Fibroblast of skin of abdomen (primary cell): ENCODE measurements around the gene NUP210.
"Not testable (repeated sequence)": the region's sequence is repeated elsewhere in the genome, so short reads cannot be mapped to it uniquely, and the experiment has no call there.

ENCODE experiments used
- DNase-seq: peaks from one replicate; pipeline ENCODE4 v3.0.0-alpha.2; 2013

The NUP210 gene

DNA sequence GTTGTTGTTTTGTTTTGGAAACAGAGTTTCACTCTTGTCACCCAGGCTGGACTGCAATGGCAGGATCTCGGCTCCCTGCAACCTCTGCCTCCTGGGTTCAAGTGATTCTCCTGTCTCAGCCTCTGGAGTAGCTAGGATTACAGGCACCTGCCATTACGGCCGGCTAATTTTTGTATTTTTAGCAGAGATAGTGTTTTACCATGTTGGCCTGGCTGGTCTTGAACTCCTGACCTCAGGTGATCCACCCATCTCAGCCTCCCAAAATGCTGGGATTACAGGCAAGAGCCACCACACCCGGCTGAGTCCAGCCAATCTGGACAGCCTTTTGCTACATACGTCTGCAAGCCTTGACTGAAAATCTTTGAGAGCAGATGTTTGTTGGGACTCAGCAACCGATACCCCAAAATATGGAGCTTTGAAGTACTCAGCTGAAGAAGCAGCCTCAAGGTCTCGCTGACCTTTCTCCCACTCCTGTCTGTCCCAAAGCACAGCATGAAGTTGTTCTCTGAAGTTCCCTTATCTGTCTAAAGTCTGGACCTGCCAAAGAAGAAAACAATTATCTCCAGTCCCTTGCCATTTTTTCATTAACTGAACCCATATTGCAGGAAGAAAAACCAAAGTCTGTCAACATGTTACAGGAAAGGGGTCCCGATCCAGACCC, 9.6 kb upstream of the NUP210 start:
- DNase-seq = no peak

DNA sequence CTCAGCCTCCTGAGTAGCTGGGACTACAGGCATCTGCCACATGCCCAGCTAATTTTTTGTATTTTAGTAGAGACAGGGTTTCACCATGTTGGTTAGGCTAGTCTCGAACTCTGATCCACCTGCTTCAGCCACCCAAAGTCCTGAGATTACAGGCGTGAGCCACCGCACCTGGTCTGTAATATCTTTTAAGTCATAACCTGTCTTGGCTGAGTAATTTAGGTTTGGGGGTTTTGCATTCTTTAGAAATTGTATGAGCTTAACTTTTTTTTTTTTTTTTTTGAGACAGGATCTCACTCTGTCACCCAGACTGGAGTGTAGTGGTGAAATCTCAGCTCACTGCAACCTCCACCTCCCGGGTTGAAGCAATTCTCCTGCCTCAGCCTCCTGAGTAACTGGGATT, 8.6 kb upstream of the NUP210 start:
- not testable (repeated sequence) for DNase-seq

DNA sequence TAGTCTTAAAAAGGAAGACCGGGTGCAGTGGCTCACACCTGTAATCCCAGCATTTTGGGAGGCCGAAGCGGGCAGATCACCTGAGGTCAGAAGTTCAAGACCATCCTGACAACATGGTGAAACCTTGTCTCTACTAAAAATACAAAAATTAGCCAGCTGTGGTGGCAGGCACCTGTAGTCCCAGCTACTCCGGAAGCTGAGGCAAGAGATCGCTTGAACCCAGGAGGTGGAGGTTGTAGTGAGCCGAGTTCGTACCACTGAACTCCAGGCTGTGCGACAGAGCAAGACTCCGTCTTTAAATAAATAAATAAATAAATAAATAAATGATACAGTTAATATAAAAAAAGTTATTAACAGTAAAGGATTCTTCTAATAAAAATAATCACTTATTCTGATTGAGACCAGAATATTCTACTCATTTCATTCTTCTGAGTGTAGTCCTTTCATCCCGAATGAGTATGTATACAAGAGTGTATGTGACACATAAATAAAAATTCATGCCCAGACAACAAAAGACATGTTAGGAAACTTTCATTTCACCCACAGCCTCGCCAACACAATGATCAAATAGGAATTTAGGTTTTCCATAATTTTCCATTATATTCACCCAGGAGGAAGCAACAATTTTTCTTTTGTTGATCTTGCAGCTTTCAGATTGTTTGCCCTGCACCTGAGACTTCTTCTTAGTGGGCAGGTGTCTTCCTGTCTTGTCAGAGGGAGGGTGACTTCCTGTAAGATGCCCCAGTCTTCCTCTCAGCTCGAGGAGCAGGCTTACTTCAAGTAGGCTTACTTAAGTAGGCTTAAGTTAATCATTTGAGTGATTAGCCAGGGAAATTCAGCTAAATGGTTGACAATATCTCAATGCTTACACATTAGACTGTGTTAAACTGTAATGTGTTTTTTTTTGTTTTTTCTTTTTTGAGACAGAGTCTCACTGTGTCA, 7.8 kb upstream of the NUP210 start:
- no peak for DNase-seq

DNA sequence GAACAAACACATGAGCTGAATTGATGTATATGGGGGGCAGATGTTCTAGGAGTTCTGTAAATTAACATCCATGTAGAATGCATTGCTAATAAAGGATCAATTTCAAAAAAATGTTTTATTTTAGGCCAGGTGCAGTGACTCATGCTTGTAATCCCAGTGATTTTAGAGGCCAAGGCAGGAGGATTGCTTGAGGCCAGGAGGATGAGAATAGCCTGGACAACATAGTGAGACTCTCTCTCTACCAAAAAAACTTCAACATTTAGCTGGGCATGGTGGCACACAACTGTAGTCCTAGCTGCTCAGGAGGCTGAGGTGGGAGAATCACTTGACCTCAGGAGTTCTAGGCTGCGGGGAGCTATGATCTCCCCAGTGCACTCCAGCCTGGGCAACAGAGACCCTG, 6.5 kb upstream of the NUP210 start:
- DNase-seq = no peak

DNA sequence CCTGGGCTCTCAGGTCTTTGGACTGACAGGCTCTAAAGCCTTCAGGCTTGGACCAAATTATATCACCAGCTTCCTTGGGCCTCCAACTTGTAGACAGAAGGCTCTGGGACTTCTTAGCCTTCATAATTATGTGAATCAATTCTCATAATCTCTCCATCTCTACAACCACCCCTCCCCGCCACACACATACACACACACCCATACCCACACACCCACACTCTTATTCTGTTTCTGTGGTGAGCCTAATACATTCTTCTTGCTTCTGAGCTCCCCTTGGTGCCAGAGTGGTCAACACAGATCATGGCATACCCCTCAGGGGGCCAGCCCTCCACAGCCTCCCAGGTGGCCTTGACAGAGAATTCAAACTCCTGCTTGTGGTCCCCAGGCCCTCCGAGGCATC, 5.6 kb upstream of the NUP210 start:
- DNase-seq = no peak

DNA sequence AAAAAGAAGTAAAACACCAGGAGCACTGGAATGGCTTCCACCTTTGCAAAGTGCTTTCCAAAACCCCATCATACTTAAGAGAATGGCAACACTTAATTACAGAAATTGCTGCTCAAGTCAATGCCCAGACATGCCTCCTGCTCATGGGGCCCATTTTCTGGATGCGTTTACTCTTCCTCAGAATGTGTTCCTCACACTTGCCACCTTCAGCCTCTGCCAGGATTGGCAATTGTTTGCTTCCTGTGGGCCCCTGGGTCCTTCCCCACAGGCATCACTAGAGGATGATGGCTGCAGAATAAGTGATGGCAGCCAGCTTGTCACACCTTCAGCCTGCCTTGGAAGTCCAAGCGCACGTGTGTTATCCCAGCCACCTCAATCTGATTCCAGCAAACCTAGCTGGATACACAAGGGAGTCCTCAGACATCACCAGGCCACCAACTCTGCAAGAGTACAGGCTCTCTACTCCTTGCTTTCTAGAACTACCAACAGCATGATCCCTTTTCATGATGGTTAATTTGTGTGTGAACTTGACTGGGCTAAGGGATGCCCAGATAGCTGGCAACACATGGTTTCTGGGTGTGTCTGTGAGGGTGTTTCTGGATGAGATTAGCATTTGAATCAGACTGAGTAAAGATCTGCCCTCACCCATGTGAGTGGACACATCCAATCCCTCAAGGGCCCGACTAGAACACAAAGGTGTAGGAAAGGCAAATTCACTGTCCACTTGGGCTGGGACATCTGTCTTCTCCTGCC, 4.9 kb upstream of the NUP210 start:
- DNase-seq = no peak

DNA sequence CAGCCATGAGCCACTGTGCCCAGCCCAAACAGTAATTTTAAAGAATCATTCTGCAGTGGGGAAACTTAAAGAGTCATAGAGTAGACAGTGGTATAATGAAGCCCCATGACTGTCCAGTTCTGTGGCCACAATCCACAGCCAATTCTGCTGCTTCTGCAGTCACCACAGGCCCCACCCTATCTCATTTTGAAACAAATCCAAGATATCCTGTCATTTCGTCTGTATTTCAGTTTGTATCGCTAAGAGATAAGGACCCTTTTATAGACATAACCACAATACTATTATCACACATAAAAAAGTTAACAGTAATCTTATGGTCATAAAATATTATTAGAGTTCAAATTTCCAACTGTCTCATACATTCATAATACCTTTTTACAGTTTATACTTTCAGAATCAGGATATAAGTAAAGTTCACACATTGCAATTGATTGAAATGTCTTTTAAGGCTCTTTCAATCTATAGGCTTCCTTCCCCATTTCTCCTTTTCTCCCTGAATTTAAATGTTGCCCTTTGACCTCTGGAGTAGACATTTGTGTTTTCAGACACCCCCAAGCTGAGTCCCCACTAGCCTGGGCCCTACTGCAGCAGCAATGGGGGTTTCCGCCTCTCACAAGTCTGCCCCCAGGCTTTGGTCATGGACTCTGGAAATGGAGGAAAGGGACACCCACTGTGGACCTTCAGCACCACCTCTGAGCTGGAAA, 4.2 kb upstream of the NUP210 start:
- no peak for DNase-seq

DNA sequence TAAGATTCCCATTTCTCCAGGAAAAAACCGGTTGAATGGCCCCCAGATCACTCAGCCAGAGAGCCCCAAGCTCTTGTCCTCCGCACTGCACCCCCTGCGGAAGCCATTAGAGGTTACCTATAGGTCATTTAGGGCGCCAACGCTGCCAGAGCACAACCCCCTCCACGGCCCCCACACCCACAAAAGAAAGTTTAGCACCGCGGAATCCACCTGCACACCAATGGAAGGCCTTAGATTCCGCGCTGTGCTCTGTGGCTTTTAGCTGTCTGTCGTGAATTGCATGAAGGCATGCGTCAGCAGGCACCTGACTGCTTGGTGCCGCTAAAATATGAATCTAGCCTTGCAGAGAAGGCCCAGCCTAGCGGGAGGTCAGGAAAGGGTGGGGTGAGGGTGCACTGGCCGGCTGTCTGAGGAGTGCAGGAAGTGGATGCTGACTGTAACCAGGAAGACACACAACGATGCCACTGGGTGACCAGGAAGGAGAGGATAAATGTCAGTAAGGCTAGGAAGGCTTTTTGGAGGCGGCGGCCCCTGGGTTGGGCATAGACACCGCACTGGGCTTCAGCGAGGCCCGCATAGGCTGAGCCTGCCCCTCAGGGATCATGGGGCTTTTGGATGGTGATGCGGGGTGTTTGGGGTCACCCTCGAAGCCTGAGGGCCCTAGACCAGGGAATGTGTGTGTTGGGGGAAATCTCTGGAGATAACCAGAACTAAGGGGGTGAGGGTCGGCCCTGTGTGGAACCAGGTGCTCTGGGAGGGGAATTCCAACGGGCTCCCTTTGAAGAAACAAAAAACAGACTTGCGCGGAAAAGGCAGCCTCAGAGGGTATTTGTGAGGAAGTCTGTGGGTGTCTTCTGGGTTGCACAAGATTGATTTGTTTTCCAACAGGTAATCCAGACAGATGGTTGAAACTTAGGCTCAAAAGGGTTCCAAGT, 976 bp upstream of the NUP210 start:
- no peak for DNase-seq

DNA sequence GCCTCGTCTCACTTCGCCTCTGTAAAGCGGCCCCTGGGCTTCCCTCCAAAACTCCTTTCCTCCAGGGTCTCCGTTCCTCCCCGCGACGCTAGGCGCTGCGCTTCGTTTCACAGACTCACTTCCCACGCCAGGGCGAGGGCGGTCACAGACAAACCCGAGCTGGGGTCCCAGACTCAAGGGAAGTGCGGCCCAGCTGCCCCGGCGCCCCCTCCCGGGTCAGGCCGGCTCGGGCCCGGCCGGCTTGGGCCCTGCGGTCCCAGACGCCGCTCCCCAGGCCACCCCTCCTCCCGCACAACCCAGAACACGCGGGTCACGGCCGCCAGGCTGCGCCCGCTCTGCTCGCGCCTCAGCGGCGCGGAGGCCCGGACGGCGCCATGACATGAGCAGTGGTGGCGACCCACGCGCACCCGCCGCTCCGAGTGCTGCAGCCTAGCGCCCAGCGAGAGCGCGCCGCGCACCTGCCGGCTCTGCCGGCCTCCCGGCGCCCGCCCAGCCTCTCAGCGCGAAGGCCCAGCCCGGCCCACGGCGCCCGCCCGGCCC, 547 bp downstream of the NUP210 start:
- DNase-seq = no peak

DNA sequence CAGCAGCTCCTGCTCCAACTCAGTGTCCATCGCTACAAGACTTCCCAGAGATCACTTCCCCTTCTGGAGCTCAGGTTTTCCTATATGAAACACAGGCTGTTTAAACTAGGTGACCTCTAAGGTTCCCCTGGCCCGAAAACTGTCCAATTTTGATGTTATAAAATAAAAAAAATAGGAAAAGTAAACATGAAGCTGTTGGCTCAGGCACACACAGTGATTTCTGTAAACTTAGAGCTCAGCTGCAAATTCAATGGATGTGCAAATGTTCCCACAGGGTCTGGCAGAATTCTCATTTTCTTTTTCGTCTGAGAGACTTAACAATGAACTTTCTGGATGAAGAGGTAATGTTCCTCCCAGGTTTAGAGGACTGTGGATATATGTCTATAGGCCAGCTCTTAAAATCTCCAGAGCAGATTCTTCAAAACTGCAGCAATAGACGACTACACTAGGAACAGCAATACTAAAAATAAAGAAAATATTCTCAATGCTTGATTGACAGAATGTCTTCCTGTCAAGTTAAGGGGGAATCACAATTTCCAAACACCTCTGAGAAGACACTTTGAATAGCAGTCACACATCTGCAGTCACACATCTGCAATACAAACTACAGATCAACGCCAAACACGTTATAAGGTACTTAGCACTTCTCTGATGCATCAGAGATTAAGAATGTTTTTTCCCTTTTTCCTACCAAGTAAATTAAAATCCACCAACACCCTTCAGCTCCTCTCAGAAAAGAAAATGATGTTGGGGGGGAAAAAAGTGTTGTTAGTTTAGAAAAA, 2.8 kb downstream of the NUP210 start:
- no peak for DNase-seq

DNA sequence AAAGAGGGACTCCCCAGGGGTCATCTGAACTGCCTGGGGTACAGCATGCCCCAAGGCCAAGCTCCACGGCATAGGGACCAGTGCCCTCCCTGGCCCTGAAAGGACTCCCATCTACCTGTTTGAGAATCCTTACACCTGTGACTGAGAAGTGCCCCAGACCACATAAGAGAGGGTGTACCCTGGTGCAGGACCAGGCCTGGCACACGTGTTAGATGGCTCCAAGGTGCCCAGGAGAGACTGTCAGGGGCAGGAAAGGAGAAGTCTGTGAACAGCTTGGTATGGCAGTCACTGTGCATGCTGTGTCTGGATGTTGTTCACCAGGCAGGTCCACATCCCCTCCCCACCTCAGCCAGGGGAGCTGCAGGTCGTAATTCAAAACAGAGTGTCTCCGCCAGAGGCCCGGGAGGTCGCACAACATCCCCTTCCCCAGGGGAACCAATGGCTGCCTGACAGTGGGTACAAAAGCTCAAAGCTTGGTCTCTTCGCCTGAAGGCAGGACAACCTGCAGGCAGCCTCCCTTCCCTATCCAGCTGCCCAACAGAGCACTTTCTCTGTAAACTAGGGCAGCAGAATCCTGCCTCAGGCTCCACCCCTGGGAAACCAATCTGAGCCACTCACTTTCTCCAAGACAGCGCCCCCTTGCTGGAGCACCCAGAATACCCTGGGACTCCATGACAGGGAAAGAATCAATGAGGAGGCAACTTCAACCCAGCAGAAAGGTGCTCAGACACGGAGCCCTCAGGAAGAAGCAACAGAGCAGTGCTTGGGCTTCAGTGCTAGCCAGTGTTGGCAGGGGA, 3.9 kb downstream of the NUP210 start:
- no peak for DNase-seq

DNA sequence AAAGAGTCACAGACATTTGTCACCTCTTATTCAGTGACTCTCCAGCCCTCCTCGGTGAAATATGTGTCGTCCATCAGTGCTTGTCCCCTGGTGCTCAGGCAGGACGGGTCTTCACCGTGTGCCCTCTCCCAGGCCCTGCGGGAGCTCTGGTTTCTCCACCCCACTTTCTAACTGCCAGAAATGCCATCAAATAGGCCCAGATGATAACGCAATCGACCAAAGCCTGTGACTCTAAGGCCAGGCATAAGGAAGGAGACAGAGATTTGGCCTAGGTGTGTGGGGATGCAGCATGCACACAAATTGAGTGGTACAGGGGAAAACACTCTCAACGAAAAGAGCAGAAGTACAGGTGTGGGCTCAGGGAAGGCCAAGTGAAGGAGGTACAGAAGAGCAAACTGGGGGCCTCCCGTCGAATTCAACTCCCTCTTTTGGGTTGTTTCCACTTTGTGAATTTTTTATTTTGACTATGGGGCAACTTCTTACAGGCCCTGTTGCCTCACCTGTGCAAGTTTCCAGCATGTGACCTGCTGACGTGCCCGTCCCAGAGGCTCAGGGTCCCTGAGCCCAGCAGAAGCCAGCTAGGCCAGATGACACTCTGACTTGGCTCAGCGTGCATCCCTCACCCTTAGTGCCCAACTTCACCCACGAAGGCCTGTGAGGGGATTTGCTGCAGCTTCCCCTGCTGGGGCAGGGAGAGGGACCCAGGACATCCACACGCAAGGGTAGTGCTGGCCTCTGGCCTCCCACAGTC, 4.7 kb downstream of the NUP210 start:
- DNase-seq = no peak

DNA sequence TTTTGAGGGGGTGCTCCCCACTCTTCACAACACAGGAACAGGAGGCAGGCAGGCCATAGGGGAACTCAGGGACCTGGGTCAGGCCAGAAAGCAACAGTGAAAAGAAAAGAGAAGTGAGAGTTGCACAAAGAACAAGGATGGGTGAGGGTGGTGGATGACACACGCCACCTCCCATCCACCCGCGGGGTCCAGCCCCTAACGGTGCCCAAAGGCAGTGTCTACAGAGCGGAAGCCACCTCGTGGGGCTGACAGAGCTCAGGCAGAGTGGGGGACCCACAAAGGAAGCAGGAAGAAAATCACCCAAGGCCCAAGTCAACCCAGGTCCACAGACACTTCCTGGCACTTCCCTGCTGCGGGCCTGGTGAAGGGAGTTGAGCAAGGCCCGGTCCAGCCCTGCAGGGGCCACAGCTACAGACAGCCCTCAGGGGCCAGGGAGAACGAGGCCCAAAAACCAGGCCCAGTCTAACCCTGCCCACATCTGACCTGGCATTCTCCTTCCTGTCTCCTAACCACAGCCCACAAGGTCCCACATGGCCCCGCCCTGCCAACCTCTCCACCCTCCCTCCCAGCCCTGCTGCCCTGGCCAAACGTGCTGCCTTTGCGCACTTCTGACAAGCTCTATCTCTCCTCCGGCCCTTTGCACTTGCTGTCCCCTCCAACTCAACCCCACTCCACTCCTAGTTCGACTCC, 5.9 kb downstream of the NUP210 start:
- DNase-seq = no peak

DNA sequence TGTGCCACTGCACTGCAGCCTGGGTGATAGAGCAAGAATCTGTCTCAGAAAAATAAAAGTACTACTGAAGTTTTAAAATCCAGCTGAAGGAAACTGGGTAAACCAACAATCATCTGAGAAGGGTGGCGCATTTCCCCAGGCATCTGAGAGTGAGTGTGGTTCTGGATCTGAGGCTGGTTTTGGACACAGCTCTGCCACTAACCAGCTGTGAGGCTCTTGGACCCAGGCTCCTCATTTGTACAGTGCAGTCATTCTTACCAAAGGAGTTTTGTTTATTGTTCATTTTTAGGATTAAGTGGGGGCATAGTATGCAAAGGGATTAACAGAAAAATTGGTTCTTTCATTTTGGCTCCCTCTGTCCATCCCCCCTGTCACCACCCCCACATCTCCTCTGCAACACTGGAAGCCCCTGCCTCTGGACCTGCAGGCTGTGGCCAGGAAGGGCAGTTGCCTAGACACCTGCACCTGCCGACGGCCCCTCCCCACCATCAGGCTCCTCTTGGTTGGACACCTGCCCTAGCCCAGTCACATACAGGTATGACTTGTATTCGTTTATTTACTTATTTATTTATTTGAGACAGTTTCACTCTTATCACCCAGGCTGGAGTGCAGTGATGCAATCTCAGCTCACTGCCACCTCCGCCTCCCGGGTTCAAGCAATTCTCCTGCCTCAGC, 8.8 kb downstream of the NUP210 start:
- no peak for DNase-seq

DNA sequence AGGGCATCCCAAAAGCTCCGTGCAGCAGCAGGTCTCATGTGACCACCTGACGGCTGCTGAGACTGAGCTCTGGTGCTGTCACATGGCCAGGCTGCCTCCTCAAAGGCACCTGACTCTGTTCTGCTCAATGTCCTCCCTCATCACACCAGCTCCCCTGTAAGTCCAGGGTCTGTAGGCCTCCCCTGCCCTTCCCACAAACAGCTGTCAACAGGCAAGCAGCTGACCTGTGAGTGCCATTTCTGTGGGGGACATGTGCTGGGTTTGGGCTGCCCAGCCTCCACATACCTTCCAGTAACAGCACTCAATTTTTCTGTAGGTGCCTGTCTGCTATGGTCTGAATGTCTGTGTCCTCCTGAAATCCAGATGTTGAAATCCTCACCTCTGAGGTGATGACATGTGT, 11.2 kb downstream of the NUP210 start:
- DNase-seq = no peak

DNA sequence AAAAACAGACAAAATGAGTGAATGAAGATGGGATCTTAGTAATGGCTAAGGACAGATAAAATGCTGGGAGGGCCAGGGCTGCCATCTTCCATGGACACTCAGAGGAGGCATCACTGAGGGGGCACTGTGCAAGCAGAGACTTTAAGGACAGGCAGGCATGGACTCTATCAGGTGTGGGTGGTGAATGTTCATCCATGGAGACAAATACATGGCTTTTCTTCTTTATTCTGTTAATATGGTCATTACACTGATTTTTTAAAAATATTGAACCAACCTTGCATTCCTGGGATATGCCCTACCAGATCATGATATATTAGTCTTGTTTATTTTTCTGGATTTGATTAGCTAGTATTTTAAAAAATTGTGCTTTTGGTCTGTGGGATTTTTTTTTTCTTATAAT, 12.2 kb downstream of the NUP210 start:
- DNase-seq = no peak

DNA sequence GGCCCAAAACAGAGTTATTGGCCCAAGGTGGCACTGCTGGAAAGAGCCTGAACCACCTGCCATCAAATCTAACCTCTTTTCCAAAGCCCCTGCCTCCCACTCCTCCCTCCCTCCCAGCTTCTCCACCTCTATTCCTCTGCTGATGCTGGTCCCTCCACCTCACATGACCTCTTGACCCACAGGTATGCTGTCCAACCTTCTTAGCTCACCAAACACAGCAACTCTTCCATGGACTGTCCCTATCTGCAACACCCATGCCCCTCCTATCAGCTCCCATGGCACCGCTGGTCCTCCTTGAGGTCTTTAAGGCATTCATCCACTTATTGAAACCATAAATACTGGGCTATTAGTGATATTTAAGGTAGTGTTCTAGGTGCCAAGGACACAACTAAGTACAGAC, 12.6 kb downstream of the NUP210 start:
- no peak for DNase-seq

DNA sequence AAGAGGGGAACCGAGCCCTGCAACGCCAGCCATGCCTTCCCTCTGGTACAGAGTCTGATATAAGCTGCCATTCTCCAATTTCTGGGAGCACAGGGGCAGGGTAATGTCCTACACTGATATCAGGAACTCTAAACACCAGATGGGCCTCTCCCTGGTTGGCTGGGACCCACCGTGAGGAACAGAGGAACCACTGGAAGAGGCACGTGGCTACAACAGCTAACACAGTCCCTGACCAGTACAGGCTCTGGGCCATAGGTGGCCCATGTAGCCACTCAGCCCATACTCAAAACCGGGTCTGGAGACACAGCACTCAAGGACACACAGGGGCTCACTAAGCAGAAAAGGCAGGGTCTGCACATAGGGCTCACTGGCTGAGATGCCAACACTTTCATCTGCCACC, 13.9 kb downstream of the NUP210 start:
- DNase-seq = no peak
